GM23338 (cell line): Measurements from ENCODE around the gene IGSF21. TPM values are rescaled to one million over a fixed set of nuclear protein-coding genes. Genes with fewer than 3 reads are reported as not detected.
"Not testable (repeated sequence)": the region's sequence is repeated elsewhere in the genome, so short reads cannot be mapped to it uniquely, and the experiment has no call there.

Experiments
- ATAC-seq: fragments of 200-7000 bp; cut with Tn5 transposase; 3 replicates; pipeline ENCODE4 v1.9.1; 2020
- DNase-seq: peaks from one replicate; pipeline ENCODE4 v3.0.0-alpha.2; 2015; ENCODE audit warnings: low spot score
- H2AFZ ChIP-seq: fragments of 200-600 bp; sonication (generic); 2 replicates; pipeline ENCODE4 v1.8.0; 2016; ENCODE audit warnings: antibody characterized with exemption, mild to moderate bottlenecking, moderate library complexity
- H3F3A ChIP-seq: fragments of 200-600 bp; sonication (generic); replicated peaks from 2 replicates; pipeline ENCODE4 v1.8.0; 2017; ENCODE audit warnings: antibody characterized with exemption, mixed run types, low read depth
- H3K27ac ChIP-seq: fragments of 200-600 bp; sonication (generic); 2 replicates; pipeline ENCODE4 v1.6.1; 2016; ENCODE audit warnings: low read depth
- H3K27me3 ChIP-seq: fragments of 200-600 bp; sonication (generic); 2 replicates; pipeline ENCODE4 v1.8.0; 2016; ENCODE audit warnings: mild to moderate bottlenecking, mixed run types, moderate library complexity; ENCODE audit not compliant: insufficient read depth
- H3K36me3 ChIP-seq: fragments of 200-600 bp; sonication (generic); 2 replicates; pipeline ENCODE4 v1.8.0; 2016; ENCODE audit warnings: mild to moderate bottlenecking; ENCODE audit not compliant: insufficient read depth
- H3K4me1 ChIP-seq: fragments of 200-600 bp; sonication (generic); 2 replicates; pipeline ENCODE4 v1.8.0; 2016; ENCODE audit warnings: mild to moderate bottlenecking, moderate library complexity; ENCODE audit not compliant: insufficient read depth
- H3K4me2 ChIP-seq: fragments of 200-600 bp; sonication (generic); 2 replicates; pipeline ENCODE4 v1.7.1; 2017; ENCODE audit warnings: mixed run types
- H3K4me3 ChIP-seq: fragments of 200-600 bp; sonication (generic); 2 replicates; pipeline ENCODE4 v1.6.1; 2016; ENCODE audit warnings: mixed run types
- H3K79me2 ChIP-seq: fragments of 200-600 bp; sonication (generic); replicated peaks from 2 replicates; pipeline ENCODE4 v1.8.0; 2017; ENCODE audit warnings: mild to moderate bottlenecking; ENCODE audit not compliant: insufficient read depth
- H3K9me2 ChIP-seq: fragments of 200-600 bp; sonication (generic); 2 replicates; pipeline ENCODE4 v1.8.0; 2017; ENCODE audit not compliant: insufficient read depth
- H4K20me1 ChIP-seq: fragments of 200-600 bp; sonication (generic); replicated peaks from 2 replicates; pipeline ENCODE4 v1.8.0; 2017; ENCODE audit warnings: mild to moderate bottlenecking; ENCODE audit not compliant: insufficient read depth
- H3K27ac Mint-ChIP-seq: 2 replicates; pipeline ENCODE4 v1.8.0; 2020; ENCODE audit warnings: inconsistent platforms, mild to moderate bottlenecking, moderate library complexity, mixed read lengths
- H3K27me3 Mint-ChIP-seq: 3 replicates; pipeline ENCODE4 v1.8.0; 2022; ENCODE audit warnings: low read depth, mild to moderate bottlenecking, moderate library complexity, mixed read lengths, inconsistent platforms; ENCODE audit not compliant: insufficient read depth, poor library complexity
- H3K36me3 Mint-ChIP-seq: 3 replicates; pipeline ENCODE4 v1.8.0; 2021; ENCODE audit warnings: low read depth, mild to moderate bottlenecking, inconsistent platforms, moderate library complexity, mixed read lengths
- H3K4me1 Mint-ChIP-seq: 3 replicates; pipeline ENCODE4 v1.8.0; 2020; ENCODE audit warnings: mild to moderate bottlenecking, inconsistent platforms, mixed read lengths
- H3K4me3 Mint-ChIP-seq: 3 replicates; pipeline ENCODE4 v1.8.0; 2021; ENCODE audit warnings: moderate library complexity, mild to moderate bottlenecking, inconsistent platforms, mixed read lengths
- H3K9me3 Mint-ChIP-seq: 3 replicates; pipeline ENCODE4 v1.8.0; 2020; ENCODE audit warnings: moderate library complexity, mild to moderate bottlenecking, inconsistent platforms, mixed read lengths
- CREB1 ChIP-seq: fragments of 250-450 bp; sonication (Bioruptor Pico); IDR thresholded peaks from 2 replicates; pipeline ENCODE4 v1.5.0; 2020; ENCODE audit warnings: low read depth, mild to moderate bottlenecking, moderate library complexity
- EZH2 ChIP-seq: fragments of 200-600 bp; sonication (generic); IDR thresholded peaks from one replicate; pipeline ENCODE4 v1.8.0; 2017; ENCODE audit warnings: antibody characterized with exemption, mild to moderate bottlenecking, low read depth; ENCODE audit not compliant: unreplicated experiment
- EZH2phosphoT487 ChIP-seq: fragments of 200-600 bp; sonication (generic); IDR thresholded peaks from one replicate; pipeline ENCODE4 v1.8.1; 2018; ENCODE audit warnings: antibody characterized with exemption; ENCODE audit not compliant: unreplicated experiment
- JUNB ChIP-seq: IDR thresholded peaks from one replicate; pipeline ENCODE4 v1.6.1; 2016; ENCODE audit warnings: antibody characterized with exemption; ENCODE audit not compliant: unreplicated experiment
- NANOG ChIP-seq: IDR thresholded peaks from 2 replicates; pipeline ENCODE4 v1.6.1; 2016; ENCODE audit warnings: antibody characterized with exemption, borderline replicate concordance
- POLR2AphosphoS5 ChIP-seq: IDR thresholded peaks from 2 replicates; pipeline ENCODE4 v1.6.1; 2016; ENCODE audit warnings: antibody characterized with exemption, low read depth
- REST ChIP-seq: IDR thresholded peaks from one replicate; pipeline ENCODE4 v1.6.1; 2018; ENCODE audit warnings: antibody characterized with exemption; ENCODE audit not compliant: unreplicated experiment
- STAT1 ChIP-seq: IDR thresholded peaks from one replicate; pipeline ENCODE4 v1.6.1; 2016; ENCODE audit warnings: antibody characterized with exemption; ENCODE audit not compliant: unreplicated experiment
- ZNF114 ChIP-seq: fragments of 250-450 bp; sonication (Bioruptor Pico); IDR thresholded peaks from 2 replicates; pipeline ENCODE4 v1.5.0; 2020; ENCODE audit warnings: mild to moderate bottlenecking, moderate library complexity
- ZNF331 ChIP-seq: fragments of 250-450 bp; sonication (Bioruptor Pico); IDR thresholded peaks from 2 replicates; pipeline ENCODE4 v1.5.0; 2020; ENCODE audit warnings: low read depth, mild to moderate bottlenecking, moderate library complexity
- polyA plus RNA-seq: library from polyadenylated mRNA; unstranded; fragments of >200 nt; fragmentation: Nextera tagmentation; extraction: Ambion mirVana; gene quantifications from 2 replicates; pipeline ENCODE4 v1.2.1, GENCODE V29; 2016
- total RNA-seq: library from RNA; depleted of rRNA; stranded (reverse); fragments of >200 nt; shearing (Covaris generic); gene quantifications from 2 replicates; pipeline ENCODE4 v1.2.3, GENCODE V29; 2014
- TF ChIP-seq, protein P1 (sequence below), 2 experiments: fragments of 200-600 bp in 1 of 2; sonication (generic) in 1 of 2; conservative IDR thresholded peaks; 2 replicates each; pipeline versions ENCODE4 v1.5.1 to v1.6.1; 2016 to 2017; ENCODE audit warnings: antibody characterized with exemption in 2 of 2, low read depth in 2 of 2, mild to moderate bottlenecking in 2 of 2, moderate library complexity in 1 of 2
- TF ChIP-seq, protein P2 (sequence below): IDR thresholded peaks from 2 replicates; pipeline ENCODE4 v1.6.1; 2016; ENCODE audit warnings: antibody characterized with exemption

IGSF21 gene
- total and polyA plus RNA-seq, 2 experiments from 2014 or later = 15.6 to 15.7 TPM

DNA sequence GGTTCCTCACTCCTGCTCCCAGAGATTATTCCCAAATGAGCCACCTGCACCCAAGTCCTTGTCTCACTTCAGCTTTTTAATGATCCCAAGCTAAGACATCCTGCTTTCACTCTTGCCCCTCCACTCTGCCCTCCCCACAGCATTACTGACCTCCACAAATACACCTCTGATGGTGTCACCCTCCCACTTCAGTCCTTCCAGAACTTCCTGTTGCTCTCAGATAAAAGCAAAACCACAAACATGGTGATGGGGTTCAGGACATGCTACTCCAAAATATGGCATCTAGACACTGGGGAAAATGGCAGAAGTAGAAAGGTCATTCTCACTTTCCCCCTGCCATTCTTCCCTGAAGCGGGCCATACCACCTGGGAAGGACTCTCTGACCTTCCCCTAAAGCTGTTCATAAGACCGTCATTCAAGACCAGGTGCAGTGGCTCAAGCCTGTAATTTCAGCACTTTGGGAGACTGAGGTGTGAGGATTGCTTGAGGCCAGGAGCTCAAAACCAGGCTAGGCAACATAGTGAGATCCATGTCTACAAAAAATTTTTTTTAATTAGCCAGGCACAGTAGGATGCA lies 307.4 kb downstream of the IGSF21 start (continued):
- TF ChIP-seq, protein P1, sequence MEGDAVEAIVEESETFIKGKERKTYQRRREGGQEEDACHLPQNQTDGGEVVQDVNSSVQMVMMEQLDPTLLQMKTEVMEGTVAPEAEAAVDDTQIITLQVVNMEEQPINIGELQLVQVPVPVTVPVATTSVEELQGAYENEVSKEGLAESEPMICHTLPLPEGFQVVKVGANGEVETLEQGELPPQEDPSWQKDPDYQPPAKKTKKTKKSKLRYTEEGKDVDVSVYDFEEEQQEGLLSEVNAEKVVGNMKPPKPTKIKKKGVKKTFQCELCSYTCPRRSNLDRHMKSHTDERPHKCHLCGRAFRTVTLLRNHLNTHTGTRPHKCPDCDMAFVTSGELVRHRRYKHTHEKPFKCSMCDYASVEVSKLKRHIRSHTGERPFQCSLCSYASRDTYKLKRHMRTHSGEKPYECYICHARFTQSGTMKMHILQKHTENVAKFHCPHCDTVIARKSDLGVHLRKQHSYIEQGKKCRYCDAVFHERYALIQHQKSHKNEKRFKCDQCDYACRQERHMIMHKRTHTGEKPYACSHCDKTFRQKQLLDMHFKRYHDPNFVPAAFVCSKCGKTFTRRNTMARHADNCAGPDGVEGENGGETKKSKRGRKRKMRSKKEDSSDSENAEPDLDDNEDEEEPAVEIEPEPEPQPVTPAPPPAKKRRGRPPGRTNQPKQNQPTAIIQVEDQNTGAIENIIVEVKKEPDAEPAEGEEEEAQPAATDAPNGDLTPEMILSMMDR (conservative IDR thresholded peaks at IDR 0.05; ENCODE audit: low read depth in 2 of 2) = no peak
- TF ChIP-seq ZNF331 (CRISPR knock-in tag) = no peak
- no peak for TF ChIP-seq ZNF114 (CRISPR knock-in tag)
- TF ChIP-seq NANOG = no peak
- TF ChIP-seq, protein P2, sequence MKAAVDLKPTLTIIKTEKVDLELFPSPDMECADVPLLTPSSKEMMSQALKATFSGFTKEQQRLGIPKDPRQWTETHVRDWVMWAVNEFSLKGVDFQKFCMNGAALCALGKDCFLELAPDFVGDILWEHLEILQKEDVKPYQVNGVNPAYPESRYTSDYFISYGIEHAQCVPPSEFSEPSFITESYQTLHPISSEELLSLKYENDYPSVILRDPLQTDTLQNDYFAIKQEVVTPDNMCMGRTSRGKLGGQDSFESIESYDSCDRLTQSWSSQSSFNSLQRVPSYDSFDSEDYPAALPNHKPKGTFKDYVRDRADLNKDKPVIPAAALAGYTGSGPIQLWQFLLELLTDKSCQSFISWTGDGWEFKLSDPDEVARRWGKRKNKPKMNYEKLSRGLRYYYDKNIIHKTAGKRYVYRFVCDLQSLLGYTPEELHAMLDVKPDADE = no peak
- no peak for TF ChIP-seq EZH2
- no peak for TF ChIP-seq CREB1

- H3K4me3 ChIP-seq = no peak overlapping the region
- Mint-ChIP-seq H3K4me1 (peaks cover 37% of the 10 kb centered on the region), H3K27me3 (peaks cover 19% of the 10 kb centered on the region), H3K4me3 (no peak overlapping the region), H3K36me3 (peaks cover 61% of the 10 kb centered on the region), H3K9me3 (peaks cover 62% of the 10 kb centered on the region), H3K27ac (no peak overlapping the region)
- no peaks in the 10 kb centered on the region for H3K27me3 ChIP-seq
- peaks cover 15% of the 10 kb centered on the region; the same call in 1 of the 2 replicates for H3K36me3 ChIP-seq
- H3K4me2 ChIP-seq = no peak overlapping the region
- peak overlapping the region; percentile 98 for H3K27ac ChIP-seq
- ATAC-seq (no peak), DNase-seq (no peak)
- no peaks in the 10 kb centered on the region; the same call in 1 of the 2 replicates for H3K79me2 ChIP-seq
- peaks cover 42% of the 10 kb centered on the region for H3K4me1 ChIP-seq
- no peak overlapping the region for H2AFZ ChIP-seq
- H3K9me2 ChIP-seq = peaks cover 9% of the 10 kb centered on the region
- H3F3A ChIP-seq = peaks cover 18% of the 10 kb centered on the region
- TF ChIP-seq CREB1 (no peak), NANOG (no peak), JUNB (no peak), STAT1 (no peak), REST (no peak), ZNF331 (CRISPR knock-in tag) (no peak), EZH2phosphoT487 (no peak), POLR2AphosphoS5 (no peak), EZH2 (no peak), ZNF114 (CRISPR knock-in tag) (no peak)
- TF ChIP-seq, protein P2 = no peak
- no peaks in the 10 kb centered on the region for H4K20me1 ChIP-seq
Observed at GRCh38 chr1:18415448-18416027, 307.9 kb downstream of the IGSF21 start.

DNA sequence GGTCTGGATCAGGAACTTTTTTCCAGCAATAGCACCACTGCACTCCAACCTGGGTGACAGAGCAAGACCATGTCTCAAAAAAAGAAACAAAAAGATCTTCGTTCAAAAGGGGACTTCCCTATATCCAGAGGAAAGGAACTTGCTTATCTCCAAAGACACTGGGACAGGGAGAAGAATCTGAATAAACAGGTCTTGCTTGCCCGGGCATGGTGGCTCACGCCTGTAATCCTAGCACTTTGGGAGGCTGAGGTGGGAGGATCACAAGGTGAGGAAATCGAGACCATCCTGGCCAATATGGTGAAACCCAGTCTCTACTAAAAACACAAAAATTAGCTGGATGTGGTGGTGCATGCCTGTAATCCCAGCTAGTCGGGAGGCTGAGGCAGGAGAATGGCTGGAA lies 308.5 kb downstream of the IGSF21 start:
- not testable (repeated sequence) for H3K79me2 ChIP-seq, H3K4me3 ChIP-seq, H4K20me1 ChIP-seq, H3K4me3 Mint-ChIP-seq, H2AFZ ChIP-seq, H3K4me2 ChIP-seq, H3K27me3 ChIP-seq, ATAC-seq, H3K27ac Mint-ChIP-seq, DNase-seq, H3K9me2 ChIP-seq
- Histone ChIP-seq H3K36me3 (peaks cover 14% of the 10 kb centered on the region; the same call in 1 of the 2 replicates), H3F3A (peaks cover 18% of the 10 kb centered on the region), H3K4me1 (peaks cover 39% of the 10 kb centered on the region), H3K27ac (peak overlapping the region; percentile 98)
- peaks cover 55% of the 10 kb centered on the region for H3K36me3 Mint-ChIP-seq
- H3K9me3 Mint-ChIP-seq = peaks cover 56% of the 10 kb centered on the region
- peaks cover 18% of the 10 kb centered on the region for H3K27me3 Mint-ChIP-seq
- peaks cover 35% of the 10 kb centered on the region for H3K4me1 Mint-ChIP-seq
